MCF 10A (cell line): ENCODE results near the gene DMKN. TPM values are rescaled to one million over a fixed set of nuclear protein-coding genes. Genes with fewer than 3 reads are reported as not detected.

Source experiments
- BruUV-seq: library from RNA; stranded (reverse); fragments of 400-500 nt; replicated peaks from 2 replicates; lab custom pipeline; 2021; lab: Mats Ljungman, UMichigan
- CTCF ChIA-PET: fragments of 300-600 bp; sonication (Branson Sonifier 250); formaldehyde crosslinking; extraction: SDS; loops from one replicate; lab custom pipeline; 2021; ENCODE audit warnings: antibody characterized with exemption, inconsistent platforms; lab: Yijun Ruan, JAX
- POLR2A ChIA-PET: fragments of 300-600, 350-650 bp; sonication (Branson Sonifier 250); formaldehyde crosslinking; extraction: SDS; loops from one replicate; lab custom pipeline; 2020; ENCODE audit warnings: antibody characterized with exemption, inconsistent platforms; lab: Yijun Ruan, JAX
- DNase-seq: peaks from one replicate; pipeline ENCODE4 v3.0.0-alpha.2; 2018; ENCODE audit not compliant: unreplicated experiment
- H3K27ac Mint-ChIP-seq: one replicate; pipeline ENCODE4 v1.8.0; 2022; ENCODE audit warnings: mild to moderate bottlenecking, low read depth, mixed read lengths; ENCODE audit not compliant: unreplicated experiment
- H3K27me3 Mint-ChIP-seq: one replicate; pipeline ENCODE4 v1.8.0; 2022; ENCODE audit warnings: mixed read lengths; ENCODE audit not compliant: insufficient read depth, unreplicated experiment
- H3K36me3 Mint-ChIP-seq: one replicate; pipeline ENCODE4 v1.8.0; 2022; ENCODE audit warnings: mild to moderate bottlenecking, moderate library complexity, mixed read lengths; ENCODE audit not compliant: insufficient read depth, unreplicated experiment
- H3K4me1 Mint-ChIP-seq: one replicate; pipeline ENCODE4 v1.8.0; 2022; ENCODE audit warnings: mixed read lengths; ENCODE audit not compliant: insufficient read depth, unreplicated experiment
- H3K4me3 Mint-ChIP-seq: one replicate; pipeline ENCODE4 v1.8.0; 2022; ENCODE audit warnings: mild to moderate bottlenecking, moderate library complexity, mixed read lengths; ENCODE audit not compliant: unreplicated experiment
- H3K9me3 Mint-ChIP-seq: one replicate; pipeline ENCODE4 v1.8.0; 2022; ENCODE audit warnings: mixed read lengths; ENCODE audit not compliant: unreplicated experiment
- CTCF ChIP-seq: fragments of 200-600 bp; IDR thresholded peaks from one replicate; pipeline ENCODE4 v1.8.0; 2022; ENCODE audit warnings: antibody characterized with exemption, mild to moderate bottlenecking; ENCODE audit not compliant: unreplicated experiment
- intact Hi-C: fragments of 100-400 bp; cut with micrococcal nuclease; formaldehyde crosslinking; loops from 2 replicates; pipeline ENCODE4 v1.14.1; 2022
- total RNA-seq: library from RNA; stranded (reverse); gene quantifications from 2 replicates; pipeline ENCODE4 v1.2.3, GENCODE V29; 2022

The DMKN gene
- total RNA-seq, 1 experiment from 2014 or later = 90.7 TPM

- Mint-ChIP-seq H3K4me1 (peaks cover 22% of the 10 kb centered on the region), H3K27ac (no peak overlapping the region), H3K36me3 (peaks cover 5% of the 10 kb centered on the region), H3K4me3 (no peak overlapping the region), H3K27me3 (no peaks in the 10 kb centered on the region), H3K9me3 (no peaks in the 10 kb centered on the region)
- no TSS peak for BruUV-seq
- CTCF ChIA-PET = interaction anchor here (0.6 to 1.0 kb wide), 2 partner anchors 14 to 206 kb away, joined by 3 read pairs; no protein-coding TSS in a partner anchor
- no peak for DNase-seq
- intact Hi-C loops = no loop called here
- no peak for TF ChIP-seq CTCF
- POLR2A ChIA-PET = no interaction called here
Measured at GRCh38 chr19:35524181-35524837, 10.9 kb upstream of the DMKN start.

GRCh38 chr19:35522745-35523327 is 9.4 kb upstream of the DMKN start:
- intact Hi-C loops = no loop called here
- H3K27me3 Mint-ChIP-seq = no peaks in the 10 kb centered on the region
- no peak for DNase-seq
- H3K27ac Mint-ChIP-seq = no peak overlapping the region
- no peak for TF ChIP-seq CTCF
- peaks cover 5% of the 10 kb centered on the region for H3K36me3 Mint-ChIP-seq
- ChIA-PET CTCF (interaction anchor here (0.6 kb wide), 1 partner anchor 78 kb away, joined by 4 read pairs; no protein-coding TSS in a partner anchor), POLR2A (interaction anchor here (0.6 kb wide), 1 partner anchor 451 kb away, joined by 3 read pairs; no protein-coding TSS in a partner anchor)
- no peak overlapping the region for H3K4me3 Mint-ChIP-seq
- H3K4me1 Mint-ChIP-seq = peaks cover 22% of the 10 kb centered on the region
- BruUV-seq = no TSS peak
- H3K9me3 Mint-ChIP-seq = no peaks in the 10 kb centered on the region

GRCh38 chr19:35521124-35521743 is 7.8 kb upstream of the DMKN start:
- Mint-ChIP-seq H3K27ac (no peak overlapping the region), H3K27me3 (no peaks in the 10 kb centered on the region), H3K36me3 (peaks cover 3% of the 10 kb centered on the region), H3K4me1 (peaks cover 19% of the 10 kb centered on the region), H3K9me3 (no peaks in the 10 kb centered on the region), H3K4me3 (no peak overlapping the region)
- BruUV-seq = no TSS peak
- intact Hi-C loops = no loop called here
- ChIA-PET CTCF (interaction anchor here (2.0 to 4.0 kb wide), 2 partner anchors 11 to 28 kb away, joined by 8 to 19 read pairs; no protein-coding TSS in a partner anchor), POLR2A (no interaction called here)
- no peak for TF ChIP-seq CTCF
- DNase-seq = no peak

- intact Hi-C loops = loop anchor here (2.0 kb wide), 1 partner anchor 26 kb away; the partner anchor contains the start of gene TMEM147
- H3K9me3 Mint-ChIP-seq = no peaks in the 10 kb centered on the region
Measured at GRCh38 chr19:35519291-35519690, 5.8 kb upstream of the DMKN start.

More at GRCh38 chr19:35519291-35519690, 5.8 kb upstream of the DMKN start:
- H3K27me3 Mint-ChIP-seq = no peaks in the 10 kb centered on the region
- DNase-seq = peak; percentile 61
- H3K27ac Mint-ChIP-seq = peak overlapping the region; percentile 14
- H3K4me3 Mint-ChIP-seq = no peak overlapping the region
- CTCF ChIA-PET = interaction anchor here (4.0 kb wide), 1 partner anchor 9 kb away, joined by 19 read pairs; no protein-coding TSS in a partner anchor
- POLR2A ChIA-PET = interaction anchor here (0.6 kb wide), 1 partner anchor 9 kb away, joined by 3 read pairs; no protein-coding TSS in a partner anchor
- BruUV-seq = no TSS peak
- H3K4me1 Mint-ChIP-seq = peaks cover 19% of the 10 kb centered on the region
- no peak for TF ChIP-seq CTCF
- H3K36me3 Mint-ChIP-seq = no peaks in the 10 kb centered on the region
